ES-I3 (cell line): ENCODE results near the gene CD55.

ENCODE experiments used
- H3K36me3 ChIP-seq: 2 replicates; pipeline ENCODE4 v1.6.1; 2013; ENCODE audit warnings: mild to moderate bottlenecking, low read length, control low read depth, moderate library complexity; ENCODE audit not compliant: insufficient read depth
- H3K4me1 ChIP-seq: 2 replicates; pipeline ENCODE4 v1.6.1; 2013; ENCODE audit warnings: mild to moderate bottlenecking, control low read depth, low read length; ENCODE audit not compliant: insufficient read depth
- H3K9ac ChIP-seq: 2 replicates; pipeline ENCODE4 v1.6.1; 2013; ENCODE audit warnings: low read depth, mild to moderate bottlenecking, low read length, moderate library complexity
- H3K9me3 ChIP-seq: 2 replicates; pipeline ENCODE4 v1.6.1; 2013; ENCODE audit warnings: mild to moderate bottlenecking, low read length, moderate library complexity; ENCODE audit not compliant: control insufficient read depth, insufficient read depth

The CD55 gene

GRCh38 chr1:207349979-207350378, 28.5 kb downstream of the CD55 start:
- no peak overlapping the region for H3K9ac ChIP-seq
- no peaks in the 10 kb centered on the region; the same call in 1 of the 2 replicates for H3K36me3 ChIP-seq
- no peaks in the 10 kb centered on the region for H3K9me3 ChIP-seq
- H3K4me1 ChIP-seq = 0 out of 2 replicates have a peak, but pooled peaks cover 8% of the 10 kb centered on the region

DNA sequence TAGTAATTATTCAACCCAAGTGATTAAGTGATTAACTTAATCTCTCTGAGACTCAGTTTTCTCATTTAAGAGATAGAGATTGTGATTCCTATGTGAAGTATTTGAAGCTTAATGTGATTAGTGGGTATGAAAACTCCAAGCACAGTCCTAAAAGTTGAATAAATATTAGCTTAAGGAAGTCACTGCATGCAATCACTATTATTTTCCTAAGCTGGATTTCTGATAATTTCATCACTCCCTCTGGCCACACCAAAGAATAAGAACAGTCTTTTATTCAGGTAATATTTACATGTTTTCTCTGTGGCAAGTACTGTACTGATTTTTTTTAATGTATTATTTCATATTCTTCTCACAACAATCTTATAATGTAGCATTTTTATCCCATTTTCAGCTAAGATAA, 31.1 kb downstream of the CD55 start:
- no peaks in the 10 kb centered on the region for H3K9me3 ChIP-seq
- no peak overlapping the region for H3K9ac ChIP-seq
- no peaks in the 10 kb centered on the region for H3K36me3 ChIP-seq
- H3K4me1 ChIP-seq = 0 out of 2 replicates have a peak, but pooled peaks cover 8% of the 10 kb centered on the region

DNA sequence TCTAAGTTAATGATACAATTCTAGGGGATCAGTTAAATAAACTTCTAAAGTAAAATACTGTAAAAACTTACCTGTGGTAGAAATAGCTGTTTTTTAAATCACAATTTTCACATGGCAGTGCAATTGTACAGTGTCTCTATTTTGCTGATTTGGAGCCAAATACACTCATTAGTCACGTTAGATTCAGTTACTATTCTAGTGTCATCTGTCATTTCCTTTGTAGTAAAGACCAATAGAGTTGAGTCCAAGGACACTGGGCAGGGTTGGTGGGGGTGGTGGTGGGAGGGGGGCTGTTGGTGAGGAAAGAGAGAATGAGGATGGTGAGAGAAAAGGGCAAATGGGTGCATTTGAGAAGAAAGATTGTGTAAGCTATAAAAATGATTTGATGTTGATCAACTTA, 33.6 kb downstream of the CD55 start:
- Histone ChIP-seq H3K9ac (no peak overlapping the region), H3K9me3 (no peaks in the 10 kb centered on the region), H3K4me1 (0 out of 2 replicates have a peak, but pooled peaks cover 8% of the 10 kb centered on the region), H3K36me3 (no peaks in the 10 kb centered on the region)

DNA sequence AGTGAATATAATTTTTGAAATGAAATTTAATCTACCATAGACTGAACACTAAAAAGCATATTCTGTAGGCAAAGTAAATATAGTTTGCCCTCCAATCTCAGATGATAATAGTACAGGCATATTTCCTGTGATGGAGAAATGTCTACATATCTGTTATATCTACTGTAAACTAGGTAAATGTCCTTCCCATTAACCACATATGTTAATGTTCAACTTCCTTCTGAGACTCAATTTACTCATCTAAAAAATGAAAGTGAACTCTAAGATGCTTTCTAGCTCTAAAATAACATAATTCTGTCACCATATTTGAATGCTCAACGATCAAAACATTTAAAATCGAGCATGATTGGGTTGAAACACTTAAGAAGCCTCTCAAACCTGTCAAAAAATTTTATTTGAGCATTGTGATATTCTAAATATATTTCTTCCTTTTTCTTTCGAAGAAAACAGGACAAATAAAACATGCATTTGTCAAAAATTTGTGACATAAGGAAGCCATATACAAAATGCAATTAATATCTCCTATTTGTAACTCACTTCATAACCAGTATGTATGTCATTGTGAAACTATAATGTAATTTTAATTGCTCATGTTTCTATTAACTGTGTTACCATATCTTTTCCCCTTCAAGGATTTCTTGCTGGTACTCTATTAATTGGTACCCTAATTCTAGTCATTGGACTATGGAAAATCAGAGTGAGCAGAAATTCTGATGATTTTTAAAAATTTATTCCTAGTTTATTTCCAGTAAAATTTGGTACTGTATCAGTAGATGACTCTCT, 34.2 kb downstream of the CD55 start:
- H3K9me3 ChIP-seq = no peaks in the 10 kb centered on the region
- H3K9ac ChIP-seq = no peak overlapping the region
- 0 out of 2 replicates have a peak, but pooled peaks cover 8% of the 10 kb centered on the region for H3K4me1 ChIP-seq
- no peaks in the 10 kb centered on the region for H3K36me3 ChIP-seq

DNA sequence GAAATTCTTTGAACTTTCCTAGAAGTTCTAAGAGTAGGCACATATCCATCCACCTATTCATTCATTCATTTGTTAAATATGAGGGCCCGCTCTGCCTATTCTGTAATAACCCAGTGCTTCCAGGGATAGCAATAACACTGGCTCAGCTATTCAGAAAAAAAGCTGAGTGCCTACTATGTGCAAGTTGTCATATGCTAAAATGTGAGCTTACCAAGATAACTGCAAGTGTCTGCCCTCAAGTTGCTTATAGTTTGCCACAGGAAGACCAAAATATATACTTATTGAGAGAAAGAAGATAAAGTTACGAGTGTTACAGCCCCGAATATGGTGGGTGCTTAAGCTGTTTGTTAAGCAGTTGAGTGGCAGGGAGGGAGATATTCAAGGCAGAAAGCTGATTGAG, 39.6 kb downstream of the CD55 start:
- H3K9ac ChIP-seq = no peak overlapping the region
- H3K36me3 ChIP-seq = 0 out of 2 replicates have a peak, but pooled peaks cover 2% of the 10 kb centered on the region
- H3K9me3 ChIP-seq = no peaks in the 10 kb centered on the region; the same call in 1 of the 2 replicates
- H3K4me1 ChIP-seq = 0 out of 2 replicates have a peak, but pooled peaks cover 8% of the 10 kb centered on the region

GRCh38 chr1:207361889-207362288, 40.4 kb downstream of the CD55 start:
- 0 out of 2 replicates have a peak, but pooled peaks cover 2% of the 10 kb centered on the region for H3K36me3 ChIP-seq

GRCh38 chr1:207362962-207363860, 41.7 kb downstream of the CD55 start:
- 0 out of 2 replicates have a peak, but pooled peaks cover 8% of the 10 kb centered on the region for H3K4me1 ChIP-seq
- no peaks in the 10 kb centered on the region; the same call in 1 of the 2 replicates for H3K9me3 ChIP-seq
- 0 out of 2 replicates have a peak, but pooled peaks cover 2% of the 10 kb centered on the region for H3K36me3 ChIP-seq
- H3K9ac ChIP-seq = no peak overlapping the region

More at GRCh38 chr1:207361889-207362288, 40.4 kb downstream of the CD55 start:
- Histone ChIP-seq H3K9me3 (no peaks in the 10 kb centered on the region; the same call in 1 of the 2 replicates), H3K4me1 (0 out of 2 replicates have a peak, but pooled peaks cover 8% of the 10 kb centered on the region), H3K9ac (no peak overlapping the region)

GRCh38 chr1:207363871-207364270, 42.4 kb downstream of the CD55 start:
- Histone ChIP-seq H3K9ac (no peak overlapping the region), H3K9me3 (no peaks in the 10 kb centered on the region; the same call in 1 of the 2 replicates), H3K36me3 (0 out of 2 replicates have a peak, but pooled peaks cover 2% of the 10 kb centered on the region), H3K4me1 (0 out of 2 replicates have a peak, but pooled peaks cover 8% of the 10 kb centered on the region)

GRCh38 chr1:207364614-207365013, 43.1 kb downstream of the CD55 start:
- H3K4me1 ChIP-seq = 0 out of 2 replicates have a peak, but pooled peaks cover 8% of the 10 kb centered on the region
- no peaks in the 10 kb centered on the region; the same call in 1 of the 2 replicates for H3K9me3 ChIP-seq
- no peak overlapping the region for H3K9ac ChIP-seq
- H3K36me3 ChIP-seq = 0 out of 2 replicates have a peak, but pooled peaks cover 2% of the 10 kb centered on the region

- H3K9ac ChIP-seq = no peak overlapping the region
- H3K4me1 ChIP-seq = 0 out of 2 replicates have a peak, but pooled peaks cover 8% of the 10 kb centered on the region
- H3K9me3 ChIP-seq = no peaks in the 10 kb centered on the region; the same call in 1 of the 2 replicates
- H3K36me3 ChIP-seq = 0 out of 2 replicates have a peak, but pooled peaks cover 2% of the 10 kb centered on the region
Measured at GRCh38 chr1:207365063-207365462, 43.6 kb downstream of the CD55 start.

DNA sequence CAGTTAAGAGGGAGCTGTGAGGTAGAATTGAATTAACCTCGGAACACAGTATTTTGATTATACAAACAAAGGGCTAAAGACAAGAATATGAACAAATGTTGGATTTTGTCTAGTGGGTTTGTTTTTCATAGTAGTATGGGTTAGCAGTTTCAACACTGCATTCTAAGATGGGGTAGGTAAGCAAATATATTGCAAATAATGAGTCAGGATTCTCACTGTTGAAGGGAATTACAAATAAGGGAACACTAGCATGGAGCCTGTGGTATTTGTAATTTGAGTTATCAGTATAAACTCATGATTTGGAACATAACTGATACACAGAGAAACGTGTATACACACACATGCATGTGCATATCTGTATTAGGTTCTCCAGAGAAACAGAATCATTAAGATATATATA, 44.5 kb downstream of the CD55 start:
- 0 out of 2 replicates have a peak, but pooled peaks cover 2% of the 10 kb centered on the region for H3K36me3 ChIP-seq
- no peaks in the 10 kb centered on the region; the same call in 1 of the 2 replicates for H3K9me3 ChIP-seq
- 0 out of 2 replicates have a peak, but pooled peaks cover 8% of the 10 kb centered on the region for H3K4me1 ChIP-seq
- no peak overlapping the region for H3K9ac ChIP-seq

- H3K9me3 ChIP-seq = no peaks in the 10 kb centered on the region
- H3K9ac ChIP-seq = no peak overlapping the region
- no peaks in the 10 kb centered on the region for H3K4me1 ChIP-seq
- no peaks in the 10 kb centered on the region for H3K36me3 ChIP-seq
Measured at GRCh38 chr1:207388721-207389120, 67.2 kb downstream of the CD55 start.

DNA sequence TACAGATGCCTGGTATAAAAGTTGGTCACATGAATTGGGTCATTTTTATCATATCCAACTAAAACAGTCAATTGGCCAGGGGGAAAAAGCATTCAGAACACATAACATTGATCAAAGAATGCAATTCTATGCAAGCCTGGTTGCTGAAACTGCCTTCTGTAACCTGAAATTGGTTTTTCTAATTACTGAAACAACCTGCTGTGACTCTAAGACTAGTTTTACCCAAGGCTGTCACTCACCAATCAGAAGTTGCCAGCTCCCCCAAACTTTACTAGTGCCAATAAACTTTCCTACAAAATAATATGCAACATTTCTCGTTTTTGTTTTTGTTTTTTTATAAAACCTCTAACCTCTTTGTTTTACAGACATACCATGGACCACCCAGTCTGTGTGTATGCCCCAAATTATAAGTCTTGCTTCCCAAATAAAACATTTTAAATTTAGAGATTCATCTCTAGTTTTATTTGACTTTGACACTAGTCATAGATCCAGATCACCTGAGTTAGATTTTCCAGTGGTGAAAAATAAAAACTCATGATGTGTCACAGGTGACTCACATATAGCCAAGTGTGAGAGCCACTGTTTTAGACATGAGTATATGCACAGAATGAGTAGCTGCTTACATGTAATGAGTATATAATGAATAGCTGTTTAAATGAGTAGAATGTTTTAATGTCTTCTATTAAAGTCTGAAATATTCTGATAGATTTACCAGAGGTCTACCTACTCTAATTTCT, 68.4 kb downstream of the CD55 start:
- Histone ChIP-seq H3K36me3 (no peaks in the 10 kb centered on the region), H3K9me3 (no peaks in the 10 kb centered on the region), H3K9ac (no peak overlapping the region), H3K4me1 (no peaks in the 10 kb centered on the region)
